ENCODE measurements around the gene ZSCAN10.
A peak's percentile ranks its signal among the peaks of the same experiment; 100 is the strongest.

- TF ChIP-seq EZH2 (IDR thresholded peaks at IDR 0.05; ENCODE audit: low read depth, unreplicated experiment) (no peak), STAT1 (IDR thresholded peaks at IDR 0.05; ENCODE audit: unreplicated experiment) (no peak), POLR2AphosphoS5 (IDR thresholded peaks at IDR 0.05; ENCODE audit: low read depth) (peak; percentile 71; the same call in 1 of the 2 replicates)
- TF ChIP-seq, protein P1, sequence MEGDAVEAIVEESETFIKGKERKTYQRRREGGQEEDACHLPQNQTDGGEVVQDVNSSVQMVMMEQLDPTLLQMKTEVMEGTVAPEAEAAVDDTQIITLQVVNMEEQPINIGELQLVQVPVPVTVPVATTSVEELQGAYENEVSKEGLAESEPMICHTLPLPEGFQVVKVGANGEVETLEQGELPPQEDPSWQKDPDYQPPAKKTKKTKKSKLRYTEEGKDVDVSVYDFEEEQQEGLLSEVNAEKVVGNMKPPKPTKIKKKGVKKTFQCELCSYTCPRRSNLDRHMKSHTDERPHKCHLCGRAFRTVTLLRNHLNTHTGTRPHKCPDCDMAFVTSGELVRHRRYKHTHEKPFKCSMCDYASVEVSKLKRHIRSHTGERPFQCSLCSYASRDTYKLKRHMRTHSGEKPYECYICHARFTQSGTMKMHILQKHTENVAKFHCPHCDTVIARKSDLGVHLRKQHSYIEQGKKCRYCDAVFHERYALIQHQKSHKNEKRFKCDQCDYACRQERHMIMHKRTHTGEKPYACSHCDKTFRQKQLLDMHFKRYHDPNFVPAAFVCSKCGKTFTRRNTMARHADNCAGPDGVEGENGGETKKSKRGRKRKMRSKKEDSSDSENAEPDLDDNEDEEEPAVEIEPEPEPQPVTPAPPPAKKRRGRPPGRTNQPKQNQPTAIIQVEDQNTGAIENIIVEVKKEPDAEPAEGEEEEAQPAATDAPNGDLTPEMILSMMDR (conservative IDR thresholded peaks at IDR 0.05; ENCODE audit: low read depth in 2 of 2) = peak; percentile 53 to 92
- TF ChIP-seq, protein P2, sequence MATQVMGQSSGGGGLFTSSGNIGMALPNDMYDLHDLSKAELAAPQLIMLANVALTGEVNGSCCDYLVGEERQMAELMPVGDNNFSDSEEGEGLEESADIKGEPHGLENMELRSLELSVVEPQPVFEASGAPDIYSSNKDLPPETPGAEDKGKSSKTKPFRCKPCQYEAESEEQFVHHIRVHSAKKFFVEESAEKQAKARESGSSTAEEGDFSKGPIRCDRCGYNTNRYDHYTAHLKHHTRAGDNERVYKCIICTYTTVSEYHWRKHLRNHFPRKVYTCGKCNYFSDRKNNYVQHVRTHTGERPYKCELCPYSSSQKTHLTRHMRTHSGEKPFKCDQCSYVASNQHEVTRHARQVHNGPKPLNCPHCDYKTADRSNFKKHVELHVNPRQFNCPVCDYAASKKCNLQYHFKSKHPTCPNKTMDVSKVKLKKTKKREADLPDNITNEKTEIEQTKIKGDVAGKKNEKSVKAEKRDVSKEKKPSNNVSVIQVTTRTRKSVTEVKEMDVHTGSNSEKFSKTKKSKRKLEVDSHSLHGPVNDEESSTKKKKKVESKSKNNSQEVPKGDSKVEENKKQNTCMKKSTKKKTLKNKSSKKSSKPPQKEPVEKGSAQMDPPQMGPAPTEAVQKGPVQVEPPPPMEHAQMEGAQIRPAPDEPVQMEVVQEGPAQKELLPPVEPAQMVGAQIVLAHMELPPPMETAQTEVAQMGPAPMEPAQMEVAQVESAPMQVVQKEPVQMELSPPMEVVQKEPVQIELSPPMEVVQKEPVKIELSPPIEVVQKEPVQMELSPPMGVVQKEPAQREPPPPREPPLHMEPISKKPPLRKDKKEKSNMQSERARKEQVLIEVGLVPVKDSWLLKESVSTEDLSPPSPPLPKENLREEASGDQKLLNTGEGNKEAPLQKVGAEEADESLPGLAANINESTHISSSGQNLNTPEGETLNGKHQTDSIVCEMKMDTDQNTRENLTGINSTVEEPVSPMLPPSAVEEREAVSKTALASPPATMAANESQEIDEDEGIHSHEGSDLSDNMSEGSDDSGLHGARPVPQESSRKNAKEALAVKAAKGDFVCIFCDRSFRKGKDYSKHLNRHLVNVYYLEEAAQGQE (IDR thresholded peaks at IDR 0.05; ENCODE audit: unreplicated experiment) = no peak
Observed at GRCh38 chr16:3059041-3059722, 39.9 kb downstream of the ZSCAN10 start.

Measured in GM23338 (cell line).